ENCODE results near the gene RBBP4.
"Not testable (repeated sequence)": the region's sequence is repeated elsewhere in the genome, so short reads cannot be mapped to it uniquely, and the experiment has no call there.

Gene RBBP4

DNA sequence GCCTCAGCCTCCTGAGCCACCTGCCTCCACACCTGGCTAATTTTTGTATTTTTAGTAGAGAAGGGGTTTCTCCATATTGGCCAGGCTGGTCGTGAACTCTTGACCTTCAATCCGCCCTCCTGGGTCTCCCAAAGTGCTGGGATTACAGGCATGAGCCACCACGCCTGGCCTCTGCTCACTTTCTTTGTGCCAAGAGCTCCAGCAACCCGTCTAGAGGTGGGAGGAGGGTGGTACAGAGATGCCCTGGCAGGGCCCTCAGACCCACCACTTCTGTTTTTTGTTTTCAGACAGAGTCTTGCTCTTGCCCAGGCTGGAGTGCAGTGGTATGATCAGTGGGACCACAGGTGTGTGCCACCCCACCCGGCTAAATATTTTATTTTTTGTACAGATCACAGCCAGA is 58.5 kb downstream of the RBBP4 start:
- TF ChIP-seq ZFX (IDR thresholded peaks at IDR 0.05) (no peak), CTCF (conservative IDR thresholded peaks at IDR 0.05) (no peak)
- no peak overlapping the region for H3K27ac ChIP-seq

GRCh38 chr1:32711221-32711620 is 60.2 kb downstream of the RBBP4 start:
- H3K27ac ChIP-seq = not testable (repeated sequence)

DNA sequence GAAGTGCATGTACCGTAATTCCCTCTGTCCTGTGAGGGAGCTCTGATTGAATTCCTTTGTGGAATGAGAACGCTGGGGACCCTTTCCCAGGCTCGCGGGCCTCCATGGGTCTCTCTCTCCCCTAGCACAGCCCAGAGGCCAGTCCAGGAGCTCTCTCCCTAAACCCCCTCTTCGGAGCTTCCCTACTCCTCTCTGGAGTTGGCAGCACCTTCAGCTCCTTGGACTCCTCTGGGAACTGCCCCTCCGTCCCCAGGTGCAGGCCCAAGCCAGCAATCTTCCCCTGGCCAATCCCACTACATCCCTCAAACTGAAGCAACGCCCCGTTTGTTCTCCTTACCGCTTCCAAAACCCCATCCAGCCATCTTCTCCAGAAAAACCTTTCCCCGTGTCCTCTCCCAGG is 62.1 kb downstream of the RBBP4 start:
- H3K27ac ChIP-seq = no peak overlapping the region
- TF ChIP-seq ZFX (IDR thresholded peaks at IDR 0.05) (no peak), CTCF (conservative IDR thresholded peaks at IDR 0.05) (no peak)

DNA sequence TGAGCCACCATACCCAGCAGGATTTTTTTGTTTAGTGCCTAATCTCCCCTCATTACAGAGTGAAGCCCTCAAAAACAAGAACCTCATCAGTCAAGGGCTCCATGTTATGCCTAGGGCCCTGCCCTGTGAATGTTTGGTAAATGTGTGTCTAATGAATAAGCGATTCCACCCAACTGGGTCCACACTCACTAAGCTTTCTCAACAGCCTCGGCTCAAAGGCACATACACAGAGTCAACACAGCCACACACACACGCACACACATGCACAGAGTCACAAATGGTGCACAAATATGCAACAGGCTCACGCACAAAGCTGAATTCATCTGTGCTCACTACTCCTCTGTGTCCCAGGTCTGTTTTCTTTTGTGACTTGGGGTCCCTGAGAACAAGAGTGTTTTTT is 63.3 kb downstream of the RBBP4 start:
- no peak overlapping the region for H3K27ac ChIP-seq
- TF ChIP-seq CTCF (conservative IDR thresholded peaks at IDR 0.05) (no peak), ZFX (IDR thresholded peaks at IDR 0.05) (no peak)

DNA sequence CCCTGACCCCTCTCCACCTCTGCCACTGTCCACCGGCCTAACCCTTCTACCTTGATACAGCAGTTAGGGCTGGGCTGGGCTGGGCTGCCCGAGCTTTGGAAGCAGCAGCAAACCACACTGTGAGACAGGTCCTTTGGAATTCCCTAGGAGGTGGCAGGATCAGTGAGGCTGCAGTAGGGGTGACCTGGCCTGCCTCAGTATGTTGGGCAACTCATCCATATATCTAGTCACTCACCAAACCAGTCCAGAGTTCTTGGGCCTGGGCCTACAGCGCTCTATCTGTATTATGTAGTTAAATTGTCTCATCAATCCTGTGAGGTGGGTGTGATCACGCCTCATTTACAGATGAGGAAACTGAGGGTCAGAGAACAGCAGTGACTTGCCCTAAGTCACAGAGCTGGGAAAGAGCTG is 64.9 kb downstream of the RBBP4 start:
- TF ChIP-seq CTCF (conservative IDR thresholded peaks at IDR 0.05) (no peak), ZFX (IDR thresholded peaks at IDR 0.05) (no peak)
- peak overlapping the region; percentile 69 for H3K27ac ChIP-seq

DNA sequence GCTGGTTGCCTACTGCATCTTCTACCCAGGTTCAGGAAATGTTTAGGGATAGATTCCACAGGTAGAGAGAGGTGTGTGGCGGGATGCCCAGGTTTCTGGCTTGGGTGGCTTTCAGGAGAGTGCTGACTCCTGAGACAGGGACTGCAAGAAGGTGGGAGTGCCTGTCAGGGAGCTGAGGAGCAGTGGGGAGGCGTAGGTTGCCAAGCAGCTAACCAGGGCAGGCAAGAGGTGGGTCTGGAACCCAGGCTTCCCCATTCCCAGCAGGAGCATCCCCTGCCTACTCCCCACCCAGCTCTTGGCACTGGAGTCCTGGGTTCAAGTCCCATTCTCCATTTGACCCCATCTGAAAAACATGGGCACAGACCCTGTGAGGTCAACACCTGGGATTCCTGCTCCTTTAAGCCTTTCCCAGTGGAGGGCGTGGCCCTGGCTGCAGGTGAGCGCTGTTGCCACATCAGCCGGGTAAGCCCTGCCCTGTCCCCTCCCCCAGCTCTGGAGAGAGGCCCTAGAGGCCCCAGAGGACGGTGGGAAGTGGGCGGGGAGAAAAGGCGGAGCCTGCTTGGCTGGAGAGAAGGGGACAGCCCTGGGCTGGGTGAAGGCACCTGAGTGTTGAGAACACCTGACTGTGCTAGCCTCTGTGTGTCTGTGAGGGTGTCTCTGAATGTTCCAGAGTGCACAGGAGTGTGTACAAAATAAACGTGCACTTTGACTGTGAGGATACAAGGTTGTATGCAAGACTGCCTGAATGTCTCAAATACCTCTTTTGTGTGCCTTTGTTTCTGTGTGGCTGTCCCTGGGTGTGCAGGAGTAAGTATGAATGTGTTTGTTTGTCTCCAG is 65.5 kb downstream of the RBBP4 start:
- no peak for TF ChIP-seq ZFX (IDR thresholded peaks at IDR 0.05)
- no peak for TF ChIP-seq CTCF (conservative IDR thresholded peaks at IDR 0.05)
- H3K27ac ChIP-seq = peak overlapping the region; percentile 69

GRCh38 chr1:32717503-32717902 is 66.5 kb downstream of the RBBP4 start:
- H3K27ac ChIP-seq = peak overlapping the region; percentile 69
- TF ChIP-seq ZFX (IDR thresholded peaks at IDR 0.05) (no peak), CTCF (conservative IDR thresholded peaks at IDR 0.05) (no peak)

DNA sequence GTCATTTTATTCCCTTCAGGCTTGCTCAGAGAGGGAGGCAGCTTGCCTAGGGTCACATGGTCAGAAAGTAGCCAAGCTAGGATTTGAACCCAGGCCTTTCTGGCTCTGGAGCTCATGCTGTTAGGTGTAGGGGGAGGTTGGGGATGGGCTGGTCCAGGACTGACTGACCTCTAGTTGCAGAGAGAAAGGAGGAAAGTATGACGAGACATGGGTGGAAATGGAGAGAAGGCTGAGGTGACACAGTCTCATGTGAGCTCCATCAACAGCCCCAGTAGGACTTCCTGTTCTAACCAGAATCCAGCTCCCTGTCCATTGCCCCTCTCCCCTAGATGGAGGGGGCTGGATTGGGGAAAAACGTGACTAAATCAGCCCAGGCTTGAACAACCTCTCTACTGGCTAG is 67.0 kb downstream of the RBBP4 start:
- no peak for TF ChIP-seq CTCF (conservative IDR thresholded peaks at IDR 0.05)
- no peak for TF ChIP-seq ZFX (IDR thresholded peaks at IDR 0.05)
- no peak overlapping the region; the same call in 1 of the 2 replicates for H3K27ac ChIP-seq
